ENCODE measurements around the gene OR9Q1.

Gene OR9Q1

GRCh38 chr11:58030653-58031052 lies 7.0 kb downstream of the OR9Q1 start, which contains the start of gene OR6Q1:
TSS of gene OR6Q1 (plus strand) at chr11:58030953. CDS start at chr11:58030953, 0 bp downstream.
- Histone ChIP-seq H4K91ac (ENCODE audit: low read depth, low read length) (no peak within 1 kb of the TSS), H3K4me2 (ENCODE audit: low read length) (no peak within 1 kb of the TSS), H3K27ac (ENCODE audit: low read depth, low read length) (no peak within 1 kb of the TSS), H2AFZ (ENCODE audit: insufficient read depth, low read length, poor library complexity) (no peak within 1 kb of the TSS), H2AK5ac (ENCODE audit: low read length) (no peak within 1 kb of the TSS), H2BK5ac (ENCODE audit: low read depth, low read length, poor library complexity) (no peak within 1 kb of the TSS), H3K79me1 (ENCODE audit: low read length) (no peaks in the 10 kb centered on the region), H3K27me3 (ENCODE audit: insufficient read depth, low read length) (no peaks in the 10 kb centered on the region), H3K36me3 (ENCODE audit: control insufficient read depth in 1 of 2, insufficient read depth in 2 of 2, low read length in 2 of 2) (no peaks in the 10 kb centered on the region), H3K23ac (ENCODE audit: low read length) (no peak within 1 kb of the TSS), H3K4me1 (ENCODE audit: control insufficient read depth in 1 of 2, insufficient read depth in 2 of 2, low read length in 2 of 2) (no peaks in the 10 kb centered on the region), H4K12ac (ENCODE audit: low read depth, low read length) (no peak within 1 kb of the TSS), H2BK120ac (ENCODE audit: insufficient read depth, low read length, poor library complexity) (no peak within 1 kb of the TSS), H2BK12ac (ENCODE audit: low read length) (no peak within 1 kb of the TSS), H4K8ac (ENCODE audit: low read depth, low read length) (no peak within 1 kb of the TSS), H3K9ac (ENCODE audit: low read length) (no peak within 1 kb of the TSS), H3K18ac (ENCODE audit: low read length) (no peak within 1 kb of the TSS), H3K4ac (ENCODE audit: low read depth, low read length) (no peak within 1 kb of the TSS), H3K4me3 (ENCODE audit: low read depth, low read length) (no peak within 1 kb of the TSS), H3K79me2 (ENCODE audit: control insufficient read depth, insufficient read depth, low read length, poor library complexity) (no peaks in the 10 kb centered on the region), H3K9me3 (ENCODE audit: insufficient read depth, low read depth, low read length) (no peaks in the 10 kb centered on the region), H3K14ac (ENCODE audit: low read length) (no peak within 1 kb of the TSS)
- no peak for DNase-seq

- H2AK5ac ChIP-seq (ENCODE audit: low read length): no peak overlapping the region
- H3K27ac ChIP-seq (ENCODE audit: low read depth, low read length): no peak overlapping the region
- H3K79me2 ChIP-seq (ENCODE audit: control insufficient read depth, insufficient read depth, low read length, poor library complexity): no peaks in the 10 kb centered on the region
- no peak overlapping the region for H3K4me3 ChIP-seq (ENCODE audit: low read depth, low read length)
- H2BK5ac ChIP-seq (ENCODE audit: low read depth, low read length, poor library complexity): no peak overlapping the region
- H3K36me3 ChIP-seq (ENCODE audit: control insufficient read depth in 1 of 2, insufficient read depth in 2 of 2, low read length in 2 of 2): no peaks in the 10 kb centered on the region
- no peak overlapping the region for H2BK12ac ChIP-seq (ENCODE audit: low read length)
- no peak overlapping the region for H4K8ac ChIP-seq (ENCODE audit: low read depth, low read length)
- no CpG with 5 or more reads among the region's 2 CpGs for WGBS (ENCODE audit: extremely low coverage, insufficient coverage, insufficient read length)
- no peaks in the 10 kb centered on the region for H3K27me3 ChIP-seq (ENCODE audit: insufficient read depth, low read length)
- H3K23ac ChIP-seq (ENCODE audit: low read length): no peak overlapping the region
- no peak overlapping the region for H4K12ac ChIP-seq (ENCODE audit: low read depth, low read length)
- no peak overlapping the region for H3K18ac ChIP-seq (ENCODE audit: low read length)
- no peak overlapping the region for H2BK120ac ChIP-seq (ENCODE audit: insufficient read depth, low read length, poor library complexity)
- no peak overlapping the region for H2AFZ ChIP-seq (ENCODE audit: insufficient read depth, low read length, poor library complexity)
- H3K4ac ChIP-seq (ENCODE audit: low read depth, low read length): no peak overlapping the region
- H4K91ac ChIP-seq (ENCODE audit: low read depth, low read length): no peak overlapping the region
- no peaks in the 10 kb centered on the region for H3K9me3 ChIP-seq (ENCODE audit: insufficient read depth, low read depth, low read length)
- no peak overlapping the region for H3K14ac ChIP-seq (ENCODE audit: low read length)
- no peak for DNase-seq
- H3K9ac ChIP-seq (ENCODE audit: low read length): no peak overlapping the region
- no peaks in the 10 kb centered on the region for H3K79me1 ChIP-seq (ENCODE audit: low read length)
- H3K4me2 ChIP-seq (ENCODE audit: low read length): no peak overlapping the region
- no peaks in the 10 kb centered on the region for H3K4me1 ChIP-seq (ENCODE audit: control insufficient read depth in 1 of 2, insufficient read depth in 2 of 2, low read length in 2 of 2)
Measured at GRCh38 chr11:58034471-58034870, 10.8 kb downstream of the OR9Q1 start.

GRCh38 chr11:58039589-58039988 lies 15.9 kb downstream of the OR9Q1 start:
- H3K9ac ChIP-seq (ENCODE audit: low read length): no peak overlapping the region
- H2AK5ac ChIP-seq (ENCODE audit: low read length): no peak overlapping the region
- H2AFZ ChIP-seq (ENCODE audit: insufficient read depth, low read length, poor library complexity): no peak overlapping the region
- no peak overlapping the region for H2BK120ac ChIP-seq (ENCODE audit: insufficient read depth, low read length, poor library complexity)
- H3K18ac ChIP-seq (ENCODE audit: low read length): no peak overlapping the region
- no peak for DNase-seq
- H3K4me2 ChIP-seq (ENCODE audit: low read length): no peak overlapping the region
- no peaks in the 10 kb centered on the region for H3K27me3 ChIP-seq (ENCODE audit: insufficient read depth, low read length)
- H3K23ac ChIP-seq (ENCODE audit: low read length): no peak overlapping the region
- no peak overlapping the region for H4K8ac ChIP-seq (ENCODE audit: low read depth, low read length)
- H2BK5ac ChIP-seq (ENCODE audit: low read depth, low read length, poor library complexity): no peak overlapping the region
- H3K27ac ChIP-seq (ENCODE audit: low read depth, low read length): no peak overlapping the region
- H4K12ac ChIP-seq (ENCODE audit: low read depth, low read length): no peak overlapping the region
- no peak overlapping the region for H2BK12ac ChIP-seq (ENCODE audit: low read length)
- H3K79me1 ChIP-seq (ENCODE audit: low read length): no peaks in the 10 kb centered on the region
- H3K14ac ChIP-seq (ENCODE audit: low read length): no peak overlapping the region
- no peaks in the 10 kb centered on the region for H3K36me3 ChIP-seq (ENCODE audit: control insufficient read depth in 1 of 2, insufficient read depth in 2 of 2, low read length in 2 of 2)
- no peaks in the 10 kb centered on the region for H3K4me1 ChIP-seq (ENCODE audit: control insufficient read depth in 1 of 2, insufficient read depth in 2 of 2, low read length in 2 of 2)
- H3K4me3 ChIP-seq (ENCODE audit: low read depth, low read length): no peak overlapping the region
- H4K91ac ChIP-seq (ENCODE audit: low read depth, low read length): no peak overlapping the region
- H3K4ac ChIP-seq (ENCODE audit: low read depth, low read length): no peak overlapping the region
- no peaks in the 10 kb centered on the region for H3K79me2 ChIP-seq (ENCODE audit: control insufficient read depth, insufficient read depth, low read length, poor library complexity)
- H3K9me3 ChIP-seq (ENCODE audit: insufficient read depth, low read depth, low read length): peaks cover 7% of the 10 kb centered on the region

DNA sequence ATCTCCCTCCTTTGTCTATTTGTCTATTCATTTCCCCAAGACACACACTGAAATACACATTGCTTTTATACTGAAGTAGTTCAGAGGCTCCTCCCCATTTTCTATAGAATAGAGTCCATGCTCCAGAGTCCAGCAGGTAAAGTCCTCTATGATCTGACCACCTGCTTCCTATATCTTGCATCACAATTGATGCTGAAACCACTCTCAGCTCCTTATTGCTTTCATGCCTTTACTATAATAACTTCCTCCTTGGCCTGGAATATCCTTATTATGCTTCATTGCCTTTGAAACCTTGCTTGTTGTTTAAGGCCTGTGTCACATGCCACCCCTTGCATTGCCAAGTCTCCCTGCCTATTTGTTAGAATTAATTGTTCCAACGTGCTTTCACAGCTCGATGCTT lies 19.7 kb downstream of the OR9Q1 start:
- H4K8ac ChIP-seq (ENCODE audit: low read depth, low read length): no peak overlapping the region
- no peak overlapping the region for H4K91ac ChIP-seq (ENCODE audit: low read depth, low read length)
- no peak overlapping the region for H2BK12ac ChIP-seq (ENCODE audit: low read length)
- H3K9ac ChIP-seq (ENCODE audit: low read length): no peak overlapping the region
- WGBS (ENCODE audit: extremely low coverage, insufficient coverage, insufficient read length): no CpG with 5 or more reads among the region's 2 CpGs
- H3K36me3 ChIP-seq (ENCODE audit: control insufficient read depth in 1 of 2, insufficient read depth in 2 of 2, low read length in 2 of 2): no peaks in the 10 kb centered on the region
- H2BK5ac ChIP-seq (ENCODE audit: low read depth, low read length, poor library complexity): no peak overlapping the region
- no peak overlapping the region for H2BK120ac ChIP-seq (ENCODE audit: insufficient read depth, low read length, poor library complexity)
- no peak for DNase-seq
- no peak overlapping the region for H4K12ac ChIP-seq (ENCODE audit: low read depth, low read length)
- no peaks in the 10 kb centered on the region for H3K27me3 ChIP-seq (ENCODE audit: insufficient read depth, low read length)
- no peaks in the 10 kb centered on the region for H3K79me1 ChIP-seq (ENCODE audit: low read length)
- no peak overlapping the region for H3K4me3 ChIP-seq (ENCODE audit: low read depth, low read length)
- H3K79me2 ChIP-seq (ENCODE audit: control insufficient read depth, insufficient read depth, low read length, poor library complexity): no peaks in the 10 kb centered on the region
- H3K18ac ChIP-seq (ENCODE audit: low read length): no peak overlapping the region
- H3K23ac ChIP-seq (ENCODE audit: low read length): no peak overlapping the region
- H3K27ac ChIP-seq (ENCODE audit: low read depth, low read length): no peak overlapping the region
- H3K4ac ChIP-seq (ENCODE audit: low read depth, low read length): no peak overlapping the region
- H2AK5ac ChIP-seq (ENCODE audit: low read length): no peak overlapping the region
- H3K4me1 ChIP-seq (ENCODE audit: control insufficient read depth in 1 of 2, insufficient read depth in 2 of 2, low read length in 2 of 2): no peaks in the 10 kb centered on the region
- H3K14ac ChIP-seq (ENCODE audit: low read length): no peak overlapping the region
- peaks cover 7% of the 10 kb centered on the region for H3K9me3 ChIP-seq (ENCODE audit: insufficient read depth, low read depth, low read length)
- H2AFZ ChIP-seq (ENCODE audit: insufficient read depth, low read length, poor library complexity): no peak overlapping the region
- H3K4me2 ChIP-seq (ENCODE audit: low read length): no peak overlapping the region

Data from trophoblast cell (in vitro differentiated cells and primary cell).